Progenitor cell of endocrine pancreas (in vitro differentiated cells): Measurements from ENCODE around the gene GRIN2B. TPM values are rescaled to one million over a fixed set of nuclear protein-coding genes. Genes with fewer than 3 reads are reported as not detected.

Experiments used
- DNase-seq: peaks from one replicate; pipeline ENCODE4 v3.0.0; 2021; ENCODE audit warnings: low spot score; ENCODE audit not compliant: unreplicated experiment
- H3K27ac Mint-ChIP-seq: 2 replicates; pipeline ENCODE4 v1.8.0; 2021; ENCODE audit warnings: mild to moderate bottlenecking, moderate library complexity, mixed read lengths
- H3K27me3 Mint-ChIP-seq: 2 replicates; pipeline ENCODE4 v1.8.0; 2021; ENCODE audit warnings: mixed read lengths
- H3K36me3 Mint-ChIP-seq: 2 replicates; pipeline ENCODE4 v1.8.0; 2022; ENCODE audit warnings: mixed read lengths; ENCODE audit not compliant: insufficient read depth
- H3K4me1 Mint-ChIP-seq: 2 replicates; pipeline ENCODE4 v1.8.0; 2021; ENCODE audit warnings: low read depth, mixed read lengths
- H3K4me3 Mint-ChIP-seq: 2 replicates; pipeline ENCODE4 v1.8.0; 2021; ENCODE audit warnings: low read depth, mild to moderate bottlenecking, moderate library complexity, mixed read lengths
- H3K9me3 Mint-ChIP-seq: 2 replicates; pipeline ENCODE4 v1.8.0; 2021; ENCODE audit warnings: low read depth, mixed read lengths
- CTCF ChIP-seq: fragments of 200-600 bp; sonication (generic); IDR thresholded peaks from one replicate; pipeline ENCODE4 v1.5.0; 2021; ENCODE audit warnings: antibody characterized with exemption, mild to moderate bottlenecking; ENCODE audit not compliant: unreplicated experiment
- total RNA-seq: library from RNA; stranded (reverse); gene quantifications from 2 replicates; pipeline ENCODE4 v1.2.1, GENCODE V29; 2021

GRIN2B gene
- total RNA-seq, 1 donor from 2014 or later, result not detected

- peak overlapping the region; percentile 79 for H3K4me3 Mint-ChIP-seq
- DNase-seq, result peak; percentile 28
- H3K9me3 Mint-ChIP-seq, result peaks cover 3% of the 10 kb centered on the region
- H3K36me3 Mint-ChIP-seq, result peaks cover 2% of the 10 kb centered on the region
- H3K27me3 Mint-ChIP-seq, result peaks cover 90% of the 10 kb centered on the region
- peak overlapping the region; percentile 42 for H3K27ac Mint-ChIP-seq
- H3K4me1 Mint-ChIP-seq, result peaks cover 16% of the 10 kb centered on the region
- no peak for TF ChIP-seq CTCF
Observed at GRCh38 chr12:13980538-13981295, 685 bp downstream of the GRIN2B start.

GRCh38 chr12:13979772-13980378 lies 1.5 kb downstream of the GRIN2B start:
- Mint-ChIP-seq H3K4me3 (peak overlapping the region; percentile 79), H3K4me1 (peaks cover 16% of the 10 kb centered on the region), H3K9me3 (peaks cover 3% of the 10 kb centered on the region), H3K27ac (no peak overlapping the region), H3K36me3 (peaks cover 2% of the 10 kb centered on the region), H3K27me3 (peaks cover 97% of the 10 kb centered on the region)
- TF ChIP-seq CTCF, result no peak
- no peak for DNase-seq

GRCh38 chr12:13978876-13979275 lies 2.5 kb downstream of the GRIN2B start:
- no peak overlapping the region for H3K27ac Mint-ChIP-seq
- no peak overlapping the region for H3K4me3 Mint-ChIP-seq
- no peak for TF ChIP-seq CTCF
- peaks cover 3% of the 10 kb centered on the region for H3K9me3 Mint-ChIP-seq
- H3K4me1 Mint-ChIP-seq, result peaks cover 16% of the 10 kb centered on the region
- no peak for DNase-seq
- peaks cover 2% of the 10 kb centered on the region for H3K36me3 Mint-ChIP-seq
- peaks cover 96% of the 10 kb centered on the region for H3K27me3 Mint-ChIP-seq

GRCh38 chr12:13976880-13977279 lies 4.5 kb downstream of the GRIN2B start:
- no peaks in the 10 kb centered on the region for H3K9me3 Mint-ChIP-seq
- H3K27ac Mint-ChIP-seq, result no peak overlapping the region
- peaks cover 16% of the 10 kb centered on the region for H3K4me1 Mint-ChIP-seq
- no peak for DNase-seq
- no peak for TF ChIP-seq CTCF
- no peaks in the 10 kb centered on the region for H3K36me3 Mint-ChIP-seq
- H3K27me3 Mint-ChIP-seq, result peaks cover 84% of the 10 kb centered on the region
- H3K4me3 Mint-ChIP-seq, result no peak overlapping the region

GRCh38 chr12:13976028-13976584 lies 5.3 kb downstream of the GRIN2B start:
- TF ChIP-seq CTCF, result no peak
- peaks cover 79% of the 10 kb centered on the region for H3K27me3 Mint-ChIP-seq
- H3K36me3 Mint-ChIP-seq, result no peaks in the 10 kb centered on the region
- H3K9me3 Mint-ChIP-seq, result no peaks in the 10 kb centered on the region
- no peak for DNase-seq
- no peak overlapping the region for H3K4me3 Mint-ChIP-seq
- peaks cover 13% of the 10 kb centered on the region for H3K4me1 Mint-ChIP-seq
- no peak overlapping the region for H3K27ac Mint-ChIP-seq
